Measurements from ENCODE around the gene RTP2.

The RTP2 gene

GRCh38 chr3:187725224-187725623, 22.9 kb upstream of the RTP2 start (continued):
- no peak for TF ChIP-seq CSDC2 (CRISPR knock-in tag; IDR thresholded peaks at IDR 0.05)
- TF ChIP-seq ZC3H10 (CRISPR knock-in tag; IDR thresholded peaks at IDR 0.05): no peak
- TF ChIP-seq OSR1 (CRISPR knock-in tag; IDR thresholded peaks at IDR 0.05): no peak
- no peak for TF ChIP-seq TSHZ2 (CRISPR knock-in tag; IDR thresholded peaks at IDR 0.05)
- no peak for TF ChIP-seq ESRRG (CRISPR knock-in tag; IDR thresholded peaks at IDR 0.05)
- TF ChIP-seq PATZ1 (CRISPR knock-in tag; IDR thresholded peaks at IDR 0.05; ENCODE audit: borderline replicate concordance): no peak

- TF ChIP-seq RARB (CRISPR knock-in tag; IDR thresholded peaks at IDR 0.05) (no peak), ISL1 (CRISPR knock-in tag; IDR thresholded peaks at IDR 0.05) (no peak), ZNF565 (CRISPR knock-in tag; conservative IDR thresholded peaks at IDR 0.05; ENCODE audit: low read depth) (no peak), ZC3H10 (CRISPR knock-in tag; IDR thresholded peaks at IDR 0.05) (no peak)
- ATAC-seq: no peak
Observed at GRCh38 chr3:187722206-187722612, 19.9 kb upstream of the RTP2 start.

GRCh38 chr3:187721055-187721454, 18.7 kb upstream of the RTP2 start:
- TF ChIP-seq ZNF70 (CRISPR knock-in tag; IDR thresholded peaks at IDR 0.05): no peak
- no peak for TF ChIP-seq ESRRG (CRISPR knock-in tag; IDR thresholded peaks at IDR 0.05)
- no peak for ATAC-seq

- ATAC-seq: no peak; the same call in 2 of the 3 replicates
- TF ChIP-seq PATZ1 (CRISPR knock-in tag; IDR thresholded peaks at IDR 0.05; ENCODE audit: borderline replicate concordance) (no peak), ZFP30 (CRISPR knock-in tag; IDR thresholded peaks at IDR 0.05) (no peak), ZNF8 (CRISPR knock-in tag; IDR thresholded peaks at IDR 0.05) (no peak), ISL1 (CRISPR knock-in tag; IDR thresholded peaks at IDR 0.05) (no peak), SNAI2 (CRISPR knock-in tag; IDR thresholded peaks at IDR 0.05) (no peak), ZFP3 (CRISPR knock-in tag; IDR thresholded peaks at IDR 0.05) (no peak), RARB (CRISPR knock-in tag; IDR thresholded peaks at IDR 0.05) (no peak), GLIS3 (CRISPR knock-in tag; IDR thresholded peaks at IDR 0.05) (no peak), ZNF565 (CRISPR knock-in tag; conservative IDR thresholded peaks at IDR 0.05; ENCODE audit: low read depth) (no peak), ZNF70 (CRISPR knock-in tag; IDR thresholded peaks at IDR 0.05) (no peak), CSDC2 (CRISPR knock-in tag; IDR thresholded peaks at IDR 0.05) (no peak), CREB5 (CRISPR knock-in tag; IDR thresholded peaks at IDR 0.05; ENCODE audit: low read depth) (no peak), TCF4 (CRISPR knock-in tag; IDR thresholded peaks at IDR 0.05; ENCODE audit: borderline replicate concordance) (no peak), PPARA (CRISPR knock-in tag; IDR thresholded peaks at IDR 0.05; ENCODE audit: borderline replicate concordance) (no peak)
Observed at GRCh38 chr3:187720337-187720670, 17.9 kb upstream of the RTP2 start.

- peak; percentile 38 for ATAC-seq
- no peak for TF ChIP-seq CSRNP3 (CRISPR knock-in tag; IDR thresholded peaks at IDR 0.05)
- TF ChIP-seq ZC3H10 (CRISPR knock-in tag; IDR thresholded peaks at IDR 0.05): no peak
- TF ChIP-seq ZNF70 (CRISPR knock-in tag; IDR thresholded peaks at IDR 0.05): no peak
- TF ChIP-seq SNAI2 (CRISPR knock-in tag; IDR thresholded peaks at IDR 0.05): no peak
- TF ChIP-seq CREB5 (CRISPR knock-in tag; IDR thresholded peaks at IDR 0.05; ENCODE audit: low read depth): no peak
- TF ChIP-seq CSDC2 (CRISPR knock-in tag; IDR thresholded peaks at IDR 0.05): no peak
- no peak for TF ChIP-seq TCF4 (CRISPR knock-in tag; IDR thresholded peaks at IDR 0.05; ENCODE audit: borderline replicate concordance)
- no peak for TF ChIP-seq TSHZ2 (CRISPR knock-in tag; IDR thresholded peaks at IDR 0.05)
- no peak for TF ChIP-seq PPARA (CRISPR knock-in tag; IDR thresholded peaks at IDR 0.05; ENCODE audit: borderline replicate concordance)
- TF ChIP-seq ESRRG (CRISPR knock-in tag; IDR thresholded peaks at IDR 0.05): no peak
- no peak for TF ChIP-seq ISL1 (CRISPR knock-in tag; IDR thresholded peaks at IDR 0.05)
Observed at GRCh38 chr3:187719628-187720336, 17.4 kb upstream of the RTP2 start.

All from SK-N-SH treated with all-trans-retinoic acid at 6 μM for 48 hours (cell line).